Neuronal stem cell (in vitro differentiated cells): Measurements from ENCODE around the gene ZRANB1.

Experiments
- DNase-seq: peaks from one replicate; pipeline ENCODE4 v3.0.0-alpha.2; 2013; ENCODE audit warnings: low spot score
- H2AFZ ChIP-seq: one replicate; pipeline ENCODE4 v1.6.1; 2013; ENCODE audit warnings: mild to moderate bottlenecking, low read length, inconsistent platforms
- H2AK5ac ChIP-seq: 2 replicates; pipeline ENCODE4 v1.6.1; 2013; ENCODE audit warnings: low read depth, mild to moderate bottlenecking, inconsistent platforms, low read length, moderate library complexity, mixed read lengths
- H2BK120ac ChIP-seq: 2 replicates; pipeline ENCODE4 v1.6.1; 2013; ENCODE audit warnings: low read depth, mild to moderate bottlenecking, inconsistent platforms, low read length, moderate library complexity, mixed read lengths
- H2BK12ac ChIP-seq: one replicate; pipeline ENCODE4 v1.6.1; 2013; ENCODE audit warnings: low read length, inconsistent platforms
- H2BK15ac ChIP-seq: 2 replicates; pipeline ENCODE4 v1.6.1; 2013; ENCODE audit warnings: mild to moderate bottlenecking, low read length, inconsistent platforms, mixed read lengths
- H2BK5ac ChIP-seq: one replicate; pipeline ENCODE4 v1.6.1; 2013; ENCODE audit warnings: inconsistent platforms, mild to moderate bottlenecking, low read length, moderate library complexity
- H3K14ac ChIP-seq: one replicate; pipeline ENCODE4 v1.6.1; 2013; ENCODE audit warnings: low read length, inconsistent platforms
- H3K18ac ChIP-seq: 2 replicates; pipeline ENCODE4 v1.6.1; 2013; ENCODE audit warnings: low read length, inconsistent platforms
- H3K23ac ChIP-seq: 2 replicates; pipeline ENCODE4 v1.6.1; 2013; ENCODE audit warnings: low read depth, mild to moderate bottlenecking, mixed read lengths, low read length, inconsistent platforms; ENCODE audit not compliant: poor library complexity
- H3K27ac ChIP-seq: replicated peaks from 3 replicates; pipeline ENCODE4 v1.5.1; 2013; ENCODE audit warnings: low read length, inconsistent platforms
- H3K27me3 ChIP-seq, 3 experiments: 2 replicates each; pipeline ENCODE4 v1.6.1; 2013; ENCODE audit warnings: low read length in 3 of 3, mild to moderate bottlenecking in 2 of 3, inconsistent platforms in 1 of 3, low read depth in 1 of 3, mixed read lengths in 1 of 3, moderate library complexity in 1 of 3; ENCODE audit not compliant: control insufficient read depth in 3 of 3, insufficient read depth in 3 of 3
- H3K36me3 ChIP-seq, 2 donors: replicated peaks in 1 of 2; 2 replicates each; pipeline ENCODE4 v1.6.1; 2013; ENCODE audit warnings: low read length in 2 of 2; ENCODE audit not compliant: control insufficient read depth in 2 of 2, insufficient read depth in 2 of 2
- H3K4ac ChIP-seq: 2 replicates; pipeline ENCODE4 v1.6.1; 2013; ENCODE audit warnings: inconsistent platforms, mild to moderate bottlenecking, low read length, moderate library complexity
- H3K4me1 ChIP-seq, 2 donors: 1 replicate in 1 of 2; 2 replicates in 1 of 2; pipeline ENCODE4 v1.6.1; 2013; ENCODE audit warnings: low read length in 2 of 2, low read depth in 1 of 2; ENCODE audit not compliant: control insufficient read depth in 2 of 2, insufficient read depth in 1 of 2
- H3K4me2 ChIP-seq: one replicate; pipeline ENCODE4 v1.6.1; 2013; ENCODE audit warnings: mild to moderate bottlenecking, low read length, inconsistent platforms; ENCODE audit not compliant: insufficient read depth, poor library complexity, severe bottlenecking
- H3K4me3 ChIP-seq, 2 donors: 2 replicates each; pipeline ENCODE4 v1.5.1; 2013; ENCODE audit warnings: low read length in 2 of 2, mild to moderate bottlenecking in 2 of 2, inconsistent platforms in 1 of 2, moderate library complexity in 1 of 2
- H3K79me1 ChIP-seq: one replicate; pipeline ENCODE4 v1.6.1; 2013; ENCODE audit warnings: low read depth, mild to moderate bottlenecking, inconsistent platforms, low read length, moderate library complexity
- H3K9ac ChIP-seq: one replicate; pipeline ENCODE4 v1.6.1; 2013; ENCODE audit warnings: mild to moderate bottlenecking, low read depth, low read length, inconsistent platforms; ENCODE audit not compliant: poor library complexity
- H3K9me3 ChIP-seq, 2 donors: replicated peaks in 1 of 2; 2 replicates each; pipeline versions ENCODE3 to v1.6.1; 2013; ENCODE audit warnings: low read length in 2 of 2, mild to moderate bottlenecking in 2 of 2, inconsistent platforms in 1 of 2, low read depth in 1 of 2, mixed read lengths in 1 of 2, moderate library complexity in 1 of 2; ENCODE audit not compliant: control insufficient read depth in 2 of 2, insufficient read depth in 1 of 2
- H4K8ac ChIP-seq: one replicate; pipeline ENCODE4 v1.6.1; 2013; ENCODE audit warnings: low read depth, mild to moderate bottlenecking, inconsistent platforms, low read length, moderate library complexity
- H4K91ac ChIP-seq: one replicate; pipeline ENCODE4 v1.6.1; 2013; ENCODE audit warnings: low read length, low read depth, mild to moderate bottlenecking, inconsistent platforms; ENCODE audit not compliant: poor library complexity
- WGBS, 2 donors: extraction: QIAGEN DNeasy Blood & Tissue Kit; methylation state at CpG; one replicate each; pipeline ENCODE4 v1.1.7; 2013; ENCODE audit warnings: missing lambda C conversion rate in 2 of 2, mixed read lengths in 1 of 2; ENCODE audit not compliant: insufficient read length in 2 of 2, insufficient replicate concordance in 1 of 2; ENCODE audit errors: extremely low coverage in 2 of 2; 5-methylcytosine and 5-hydroxymethylcytosine counted together

The ZRANB1 gene

GRCh38 chr10:125002047-125002422, 60.1 kb downstream of the ZRANB1 start:
- H2BK12ac ChIP-seq, result no peak overlapping the region
- peak overlapping the region; percentile 15 for H3K14ac ChIP-seq
- peaks cover 36% of the 10 kb centered on the region for H3K79me1 ChIP-seq
- no peak overlapping the region for H4K8ac ChIP-seq
- no peak overlapping the region for H2BK120ac ChIP-seq
- no peak overlapping the region for H4K91ac ChIP-seq
- no peak overlapping the region for H2BK15ac ChIP-seq
- no peak overlapping the region for H3K4me3 ChIP-seq
- DNase-seq, result no peak
- H3K9ac ChIP-seq, result no peak overlapping the region
- no peak overlapping the region for H3K4ac ChIP-seq
- H3K18ac ChIP-seq, result no peak overlapping the region
- no peak overlapping the region for H3K27ac ChIP-seq
- H3K36me3 ChIP-seq, result peaks cover 40 to 78% of the 10 kb centered on the region in 2 donors
- no peak overlapping the region for H2AFZ ChIP-seq
- H2BK5ac ChIP-seq, result peak overlapping the region; percentile 15
- H3K9me3 ChIP-seq, result no peaks in the 10 kb centered on the region
- H3K4me1 ChIP-seq, result peaks cover 13 to 26% of the 10 kb centered on the region in 2 donors
- peak overlapping the region; percentile 67 for H3K23ac ChIP-seq
- no peaks in the 10 kb centered on the region for H3K27me3 ChIP-seq
- H3K4me2 ChIP-seq, result no peak overlapping the region
- WGBS, 2 donors, result no CpG with 5 or more reads among the region's 12 CpGs
- peak overlapping the region; percentile 86 for H2AK5ac ChIP-seq

- no peak overlapping the region for H2BK12ac ChIP-seq
- no peak for DNase-seq
- no CpG with 5 or more reads among the region's 28 CpGs for WGBS, 2 donors
Measured at GRCh38 chr10:125002423-125003145, 60.7 kb downstream of the ZRANB1 start.

GRCh38 chr10:125003146-125003900, 61.4 kb downstream of the ZRANB1 start:
- peaks cover 27 to 72% of the 10 kb centered on the region in 2 donors for H3K36me3 ChIP-seq
- no peak overlapping the region for H2BK15ac ChIP-seq
- no peak overlapping the region for H2AFZ ChIP-seq
- peak overlapping the region; percentile 36 for H2AK5ac ChIP-seq
- peaks cover 15 to 32% of the 10 kb centered on the region in 2 donors for H3K4me1 ChIP-seq
- no peak overlapping the region for H4K91ac ChIP-seq
- peak overlapping the region; percentile 31 for H3K14ac ChIP-seq
- peaks cover 38% of the 10 kb centered on the region for H3K79me1 ChIP-seq
- no peaks in the 10 kb centered on the region for H3K9me3 ChIP-seq
- no peak overlapping the region for H3K4ac ChIP-seq
- H3K18ac ChIP-seq, result peak overlapping the region; percentile 73
- peak overlapping the region; percentile 56 for H2BK5ac ChIP-seq
- no peak overlapping the region for H3K9ac ChIP-seq
- H3K27ac ChIP-seq, result no peak overlapping the region
- no peak overlapping the region for H2BK120ac ChIP-seq
- no peak overlapping the region for H3K4me3 ChIP-seq
- no peak for DNase-seq
- no peaks in the 10 kb centered on the region for H3K27me3 ChIP-seq
- no CpG with 5 or more reads among the region's 34 CpGs for WGBS, 2 donors
- peak overlapping the region; percentile 67 for H3K23ac ChIP-seq
- H2BK12ac ChIP-seq, result no peak overlapping the region
- no peak overlapping the region for H4K8ac ChIP-seq
- no peak overlapping the region for H3K4me2 ChIP-seq

More at GRCh38 chr10:125002423-125003145, 60.7 kb downstream of the ZRANB1 start:
- peak overlapping the region; percentile 79 for H3K9ac ChIP-seq
- H3K4me2 ChIP-seq, result no peak overlapping the region
- H2AK5ac ChIP-seq, result peak overlapping the region; percentile 86
- H3K79me1 ChIP-seq, result peaks cover 38% of the 10 kb centered on the region
- H2BK120ac ChIP-seq, result no peak overlapping the region
- no peak overlapping the region for H4K91ac ChIP-seq
- no peak overlapping the region for H2AFZ ChIP-seq
- H3K4me3 ChIP-seq, result no peak overlapping the region
- H3K27ac ChIP-seq, result no peak overlapping the region
- no peak overlapping the region for H4K8ac ChIP-seq
- peaks cover 35 to 76% of the 10 kb centered on the region in 2 donors for H3K36me3 ChIP-seq
- peak overlapping the region; percentile 73 for H3K18ac ChIP-seq
- H2BK15ac ChIP-seq, result no peak overlapping the region
- peak overlapping the region; percentile 31 for H3K14ac ChIP-seq
- H3K27me3 ChIP-seq, result no peaks in the 10 kb centered on the region
- peak overlapping the region; percentile 67 for H3K23ac ChIP-seq
- peaks cover 15 to 30% of the 10 kb centered on the region in 2 donors for H3K4me1 ChIP-seq
- H3K4ac ChIP-seq, result no peak overlapping the region
- H2BK5ac ChIP-seq, result peak overlapping the region; percentile 56
- no peaks in the 10 kb centered on the region for H3K9me3 ChIP-seq

- Histone ChIP-seq H2BK12ac (no peak overlapping the region), H3K14ac (no peak overlapping the region), H2AFZ (no peak overlapping the region), H3K36me3 (peaks cover 22 to 68% of the 10 kb centered on the region in 2 donors), H2BK15ac (no peak overlapping the region), H3K4ac (no peak overlapping the region), H2AK5ac (no peak overlapping the region), H3K9me3 (no peaks in the 10 kb centered on the region), H3K9ac (peak overlapping the region; percentile 66), H4K8ac (peak overlapping the region; percentile 72), H3K4me1 (peaks cover 15 to 34% of the 10 kb centered on the region in 2 donors), H4K91ac (no peak overlapping the region), H3K23ac (no peak overlapping the region), H3K27ac (no peak overlapping the region), H3K27me3 (no peaks in the 10 kb centered on the region), H3K4me2 (no peak overlapping the region), H2BK120ac (no peak overlapping the region), H3K4me3 (no peak overlapping the region), H2BK5ac (no peak overlapping the region), H3K18ac (no peak overlapping the region), H3K79me1 (peaks cover 38% of the 10 kb centered on the region)
- no peak for DNase-seq
- WGBS, 2 donors, result no CpG with 5 or more reads among the region's 14 CpGs
Measured at GRCh38 chr10:125003901-125004467, 62.1 kb downstream of the ZRANB1 start.
